OCI-LY1 (cell line): ENCODE results near the gene TRIOBP.

Experiments used
- H2AFZ ChIP-seq: fragments of 200-600 bp; sonication (generic), shearing (Covaris generic); 2 replicates; pipeline ENCODE4 v1.6.0; 2014; ENCODE audit warnings: antibody characterized with exemption, mild to moderate bottlenecking, low read length
- H3F3A ChIP-seq: fragments of 200-600 bp; sonication (generic), shearing (Covaris generic); 2 replicates; pipeline ENCODE4 v1.6.0; 2014; ENCODE audit warnings: mild to moderate bottlenecking, antibody characterized with exemption, low read length, moderate library complexity; ENCODE audit not compliant: insufficient read depth
- H3K27ac ChIP-seq: fragments of 200-600 bp; sonication (generic); 2 replicates; pipeline ENCODE4 v1.5.1; 2014; ENCODE audit warnings: low read length, mixed run types, mild to moderate bottlenecking, low read depth; ENCODE audit not compliant: poor library complexity, severe bottlenecking
- H3K27me3 ChIP-seq: fragments of 200-600 bp; sonication (generic); 2 replicates; pipeline ENCODE4 v1.6.0; 2014; ENCODE audit warnings: antibody characterized with exemption, mild to moderate bottlenecking, low read length, moderate library complexity; ENCODE audit not compliant: insufficient read depth
- H3K36me3 ChIP-seq: fragments of 200-600 bp; sonication (generic); 2 replicates; pipeline ENCODE4 v1.6.1; 2014; ENCODE audit warnings: mild to moderate bottlenecking, antibody characterized with exemption, low read length, moderate library complexity, mixed read lengths; ENCODE audit not compliant: insufficient read depth
- H3K4me1 ChIP-seq: fragments of 200-600 bp; sonication (generic); 2 replicates; pipeline ENCODE4 v1.5.1; 2014; ENCODE audit warnings: mild to moderate bottlenecking, low read length, moderate library complexity; ENCODE audit not compliant: insufficient read depth, severe bottlenecking
- H3K4me2 ChIP-seq: fragments of 200-600 bp; sonication (generic), shearing (Covaris generic); 2 replicates; pipeline ENCODE4 v1.6.1; 2014; ENCODE audit warnings: low read length
- H3K4me3 ChIP-seq: fragments of 200-600 bp; sonication (generic); 2 replicates; pipeline ENCODE4 v1.5.1; 2014; ENCODE audit warnings: low read length, low read depth, mild to moderate bottlenecking, mixed read lengths; ENCODE audit not compliant: poor library complexity, severe bottlenecking
- H3K79me2 ChIP-seq: fragments of 200-600 bp; shearing (Covaris generic); 2 replicates; pipeline ENCODE4 v1.6.1; 2016; ENCODE audit warnings: mixed run types, low read length, mixed read lengths; ENCODE audit not compliant: insufficient read depth
- H3K9ac ChIP-seq: fragments of 200-600 bp; sonication (generic), shearing (Covaris generic); 2 replicates; pipeline ENCODE4 v1.6.1; 2014; ENCODE audit warnings: mild to moderate bottlenecking, low read length, mixed read lengths
- H3K9me2 ChIP-seq: fragments of 200-600 bp; sonication (generic), shearing (Covaris generic); 2 replicates; pipeline ENCODE4 v1.6.1; 2014; ENCODE audit warnings: low read depth, mild to moderate bottlenecking, low read length, mixed read lengths
- H3K9me3 ChIP-seq: fragments of 200-600 bp; shearing (Covaris generic); 2 replicates; pipeline ENCODE4 v1.6.1; 2014; ENCODE audit warnings: low read length, mixed read lengths
- H4K20me1 ChIP-seq: fragments of 200-600 bp; sonication (generic), shearing (Covaris generic); 2 replicates; pipeline ENCODE4 v1.6.0; 2016; ENCODE audit warnings: mild to moderate bottlenecking, low read length; ENCODE audit not compliant: insufficient read depth
- EZH2 ChIP-seq: fragments of 200-600 bp; sonication (generic), shearing (Covaris generic); IDR thresholded peaks from 2 replicates; pipeline ENCODE4 v1.8.0; 2017; ENCODE audit warnings: borderline replicate concordance, mixed run types, mild to moderate bottlenecking, antibody characterized with exemption, low read length, moderate library complexity, mixed read lengths
- TF ChIP-seq, protein P1 (sequence below): fragments of 200-600 bp; sonication (generic), shearing (Covaris generic); IDR thresholded peaks from 2 replicates; pipeline ENCODE4 v1.5.1; 2017; ENCODE audit warnings: mild to moderate bottlenecking, antibody characterized with exemption, low read length, moderate library complexity, mixed read lengths

Gene TRIOBP

DNA sequence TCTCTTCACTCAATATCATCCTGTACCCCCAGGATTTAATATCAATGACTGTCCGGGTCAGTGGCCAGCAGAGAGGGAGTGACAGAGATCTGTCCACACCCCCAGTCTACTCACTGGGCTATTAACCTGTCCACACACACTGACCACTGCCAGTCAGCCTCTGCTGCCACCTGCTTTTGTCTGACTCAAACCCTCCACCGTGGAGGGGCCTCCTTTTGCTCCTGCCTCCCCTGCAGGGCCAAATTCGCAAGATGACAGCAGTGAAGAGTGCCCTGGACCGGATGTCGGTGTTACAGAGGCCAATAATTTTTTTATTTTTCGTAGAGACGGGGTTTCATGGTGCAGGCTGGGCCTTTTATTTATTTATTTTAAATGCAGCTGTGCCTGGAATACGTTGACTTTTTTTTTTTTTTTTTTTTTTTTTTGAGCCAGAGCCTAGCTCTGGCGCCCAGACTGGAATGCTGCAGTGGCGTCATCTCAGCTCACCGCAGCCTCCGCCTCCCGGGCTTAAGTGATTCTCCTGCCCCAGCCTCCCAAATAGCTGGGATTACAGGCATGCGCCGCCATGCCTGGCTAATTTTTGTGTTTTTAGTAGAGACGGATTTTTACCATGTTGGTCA, 33.2 kb upstream of the TRIOBP start:
- H3K27ac ChIP-seq: peak overlapping the region; percentile 76

DNA sequence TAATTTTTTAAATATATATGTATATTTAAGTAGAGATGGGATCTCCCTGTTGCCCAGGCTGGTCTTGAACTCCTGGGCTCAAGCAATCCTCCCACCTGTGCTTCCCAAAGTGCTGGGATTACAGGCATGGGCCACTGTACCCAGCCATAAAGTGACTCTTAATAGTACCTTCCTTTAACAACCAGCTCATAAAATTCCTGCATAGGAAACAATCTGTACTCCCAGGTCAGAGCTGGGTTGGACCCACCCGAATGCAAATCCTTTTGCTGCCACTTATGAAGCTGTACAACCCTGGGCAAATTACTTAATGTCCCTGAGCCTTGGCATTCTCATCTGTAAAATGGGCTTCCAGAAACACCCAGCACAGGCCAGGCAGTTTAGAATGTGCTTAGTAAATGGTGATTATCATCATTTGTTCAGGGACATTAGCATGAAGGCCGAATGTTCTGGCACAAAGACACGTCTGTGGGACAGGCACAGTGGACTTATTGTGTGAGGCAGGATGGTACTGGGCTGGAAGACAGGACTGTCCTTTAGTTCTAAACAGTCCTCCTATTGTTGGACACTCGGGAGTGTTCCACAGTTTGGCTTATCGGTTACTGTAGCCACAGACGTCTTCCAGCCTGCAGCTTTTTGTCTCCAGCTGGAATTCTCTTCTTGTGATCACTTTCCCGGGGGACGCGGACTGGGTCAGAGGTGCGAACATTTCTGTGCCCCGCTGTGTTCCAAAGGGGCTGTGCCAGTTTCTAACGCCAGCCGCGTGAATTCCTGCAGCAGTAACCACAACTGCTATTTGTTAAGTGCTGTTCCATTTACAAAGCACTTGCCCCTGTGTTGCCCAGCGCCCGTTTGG, 32.4 kb upstream of the TRIOBP start:
- Histone ChIP-seq H3K27me3 (no peaks in the 10 kb centered on the region), H3F3A (no peaks in the 10 kb centered on the region), H2AFZ (no peak overlapping the region), H4K20me1 (no peaks in the 10 kb centered on the region), H3K9ac (no peak overlapping the region), H3K9me2 (no peaks in the 10 kb centered on the region), H3K4me3 (no peak overlapping the region), H3K4me1 (peaks cover 38% of the 10 kb centered on the region), H3K4me2 (no peak overlapping the region), H3K79me2 (peaks cover 48% of the 10 kb centered on the region), H3K9me3 (no peaks in the 10 kb centered on the region), H3K27ac (no peak overlapping the region), H3K36me3 (peaks cover 77% of the 10 kb centered on the region)
- TF ChIP-seq, protein P1, sequence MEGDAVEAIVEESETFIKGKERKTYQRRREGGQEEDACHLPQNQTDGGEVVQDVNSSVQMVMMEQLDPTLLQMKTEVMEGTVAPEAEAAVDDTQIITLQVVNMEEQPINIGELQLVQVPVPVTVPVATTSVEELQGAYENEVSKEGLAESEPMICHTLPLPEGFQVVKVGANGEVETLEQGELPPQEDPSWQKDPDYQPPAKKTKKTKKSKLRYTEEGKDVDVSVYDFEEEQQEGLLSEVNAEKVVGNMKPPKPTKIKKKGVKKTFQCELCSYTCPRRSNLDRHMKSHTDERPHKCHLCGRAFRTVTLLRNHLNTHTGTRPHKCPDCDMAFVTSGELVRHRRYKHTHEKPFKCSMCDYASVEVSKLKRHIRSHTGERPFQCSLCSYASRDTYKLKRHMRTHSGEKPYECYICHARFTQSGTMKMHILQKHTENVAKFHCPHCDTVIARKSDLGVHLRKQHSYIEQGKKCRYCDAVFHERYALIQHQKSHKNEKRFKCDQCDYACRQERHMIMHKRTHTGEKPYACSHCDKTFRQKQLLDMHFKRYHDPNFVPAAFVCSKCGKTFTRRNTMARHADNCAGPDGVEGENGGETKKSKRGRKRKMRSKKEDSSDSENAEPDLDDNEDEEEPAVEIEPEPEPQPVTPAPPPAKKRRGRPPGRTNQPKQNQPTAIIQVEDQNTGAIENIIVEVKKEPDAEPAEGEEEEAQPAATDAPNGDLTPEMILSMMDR: no peak
- no peak for TF ChIP-seq EZH2

More for the DNA sequence above, 33.2 kb upstream of the TRIOBP start:
- Histone ChIP-seq H3K4me2 (peak overlapping the region; percentile 41; the same call in 1 of the 2 replicates), H3K79me2 (peaks cover 53% of the 10 kb centered on the region), H3K9me2 (no peaks in the 10 kb centered on the region), H3K4me3 (no peak overlapping the region), H3K36me3 (peaks cover 76% of the 10 kb centered on the region), H2AFZ (no peak overlapping the region), H3K9me3 (no peaks in the 10 kb centered on the region), H3K4me1 (peaks cover 38% of the 10 kb centered on the region), H3F3A (no peaks in the 10 kb centered on the region), H3K27me3 (no peaks in the 10 kb centered on the region), H3K9ac (no peak overlapping the region; the same call in 1 of the 2 replicates), H4K20me1 (no peaks in the 10 kb centered on the region)
- no peak for TF ChIP-seq EZH2
- TF ChIP-seq, protein P1: no peak

- Histone ChIP-seq H2AFZ (no peak overlapping the region), H4K20me1 (no peaks in the 10 kb centered on the region), H3K27me3 (no peaks in the 10 kb centered on the region), H3F3A (no peaks in the 10 kb centered on the region), H3K4me1 (peaks cover 29% of the 10 kb centered on the region), H3K4me3 (no peak overlapping the region), H3K9ac (no peak overlapping the region), H3K27ac (no peak overlapping the region), H3K9me3 (no peaks in the 10 kb centered on the region), H3K4me2 (no peak overlapping the region), H3K9me2 (no peaks in the 10 kb centered on the region), H3K79me2 (peaks cover 38% of the 10 kb centered on the region), H3K36me3 (peaks cover 68% of the 10 kb centered on the region)
- TF ChIP-seq, protein P1: no peak
- no peak for TF ChIP-seq EZH2
Measured at GRCh38 chr22:37665487-37665886, 31.4 kb upstream of the TRIOBP start.
